Lung (tissue), 12 donors: ENCODE results near the gene SAA1. TPM values are rescaled to one million over a fixed set of nuclear protein-coding genes. Genes with fewer than 3 reads are reported as not detected.

Source experiments
- ATAC-seq: fragments of 200-7000 bp; cut with Tn5 transposase; one replicate; pipeline ENCODE4 v1.9.1; 2020; ENCODE audit warnings: moderate number of reproducible peaks; ENCODE audit not compliant: insufficient read depth, low FRiP score
- DNase-seq, 3 donors: peaks; one replicate each; pipeline ENCODE4 v3.0.0-alpha.2; 2013 to 2017
- H3K27ac ChIP-seq, 2 donors: one replicate each; pipeline ENCODE4 v1.5.1; 2013; ENCODE audit warnings: mild to moderate bottlenecking in 2 of 2, moderate library complexity in 2 of 2, control low read depth in 1 of 2, inconsistent platforms in 1 of 2, low read depth in 1 of 2, low read length in 1 of 2
- H3K27me3 ChIP-seq, 3 donors: one replicate each; pipeline ENCODE4 v1.5.1; 2013; ENCODE audit warnings: low read length in 2 of 3; ENCODE audit not compliant: control insufficient read depth in 3 of 3, insufficient read depth in 3 of 3
- H3K36me3 ChIP-seq, 4 donors: one replicate each; pipeline ENCODE4 v1.5.1; 2013; ENCODE audit warnings: low read length in 4 of 4, mild to moderate bottlenecking in 1 of 4, moderate library complexity in 1 of 4; ENCODE audit not compliant: control insufficient read depth in 4 of 4, insufficient read depth in 4 of 4
- H3K4me1 ChIP-seq, 5 donors: one replicate each; pipeline ENCODE4 v1.5.1; 2013; ENCODE audit warnings: low read length in 5 of 5, mild to moderate bottlenecking in 2 of 5, moderate library complexity in 1 of 5; ENCODE audit not compliant: control insufficient read depth in 5 of 5, insufficient read depth in 5 of 5
- H3K4me3 ChIP-seq: one replicate; pipeline ENCODE4 v1.5.1; 2013; ENCODE audit warnings: mild to moderate bottlenecking, control low read depth, moderate library complexity
- H3K9ac ChIP-seq, 2 donors: one replicate each; pipeline ENCODE4 v1.5.1; 2013; ENCODE audit warnings: low read length in 2 of 2, control low read depth in 1 of 2; ENCODE audit not compliant: insufficient read depth in 1 of 2
- H3K9me3 ChIP-seq, 4 donors: one replicate each; pipeline ENCODE4 v1.5.1; 2013; ENCODE audit warnings: low read length in 3 of 4, mild to moderate bottlenecking in 1 of 4, moderate library complexity in 1 of 4; ENCODE audit not compliant: control insufficient read depth in 4 of 4, insufficient read depth in 3 of 4
- WGBS, 2 donors: extraction: QIAGEN DNeasy Blood & Tissue Kit; methylation state at CpG; one replicate each; pipeline ENCODE4 v1.1.7; 2013; 5-methylcytosine and 5-hydroxymethylcytosine counted together
- polyA plus RNA-seq, 2 donors: library from polyadenylated mRNA; stranded (reverse); fragments of 200-250 nt; gene quantifications; one replicate each; pipeline ENCODE4 v1.2.1, GENCODE V29; 2013
- total RNA-seq, 2 donors: library from RNA; depleted of rRNA in 1 of 2; stranded (reverse); fragments of >200 nt in 1 of 2; gene quantifications; one replicate each; pipeline ENCODE4 v1.2.1, GENCODE V29; 2014 to 2021
- TF ChIP-seq, protein P1 (sequence below): IDR thresholded peaks from 2 replicates; pipeline ENCODE4 v1.5.1; 2012; ENCODE audit warnings: mild to moderate bottlenecking; ENCODE audit errors: control extremely low read depth, extremely low read depth
- donor health status: control.
- donor health status: control.
- donor health status: Bipolar disorder and iron deficiency.
- donor health status: healthy.
- donor health status: DM: yes; HTN: yes; CAD: no.

Gene SAA1
- total and polyA plus RNA-seq, 4 donors = 44.4 to 2,589 (median 204) TPM

DNA sequence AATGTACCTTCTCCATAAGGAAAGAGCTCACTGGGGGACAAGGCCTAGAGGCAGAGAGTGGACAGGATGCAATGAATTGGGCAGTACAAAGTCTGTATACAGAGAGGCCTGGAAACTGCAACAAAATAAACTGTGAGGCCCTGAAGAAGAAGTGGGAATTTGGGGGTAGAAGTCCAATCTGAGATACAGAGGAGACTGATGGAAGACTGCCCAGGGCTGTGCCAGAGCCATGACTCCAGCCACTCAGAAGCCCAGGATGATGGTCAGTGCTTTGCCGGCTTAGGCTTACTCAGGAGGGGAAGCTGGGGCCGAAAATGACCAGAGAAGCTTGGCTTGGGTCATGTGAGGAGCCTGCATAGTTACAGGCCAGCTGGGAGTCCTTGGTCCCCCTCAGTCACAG lies 35.2 kb upstream of the SAA1 start:
- DNase-seq (no peak), ATAC-seq (no peak)
- Histone ChIP-seq H3K27me3 (no peaks in the 10 kb centered on the region), H3K36me3 (no peaks in the 10 kb centered on the region), H3K9ac (no peak overlapping the region), H3K4me3 (no peak overlapping the region), H3K9me3 (peaks cover 0 to 1% (median 0%) of the 10 kb centered on the region in 4 donors), H3K4me1 (no peaks in the 10 kb centered on the region), H3K27ac (no peak overlapping the region)
- WGBS, 2 donors = 88 to 91% methylated on average over 2 of the region's 2 CpGs
- TF ChIP-seq, protein P1, sequence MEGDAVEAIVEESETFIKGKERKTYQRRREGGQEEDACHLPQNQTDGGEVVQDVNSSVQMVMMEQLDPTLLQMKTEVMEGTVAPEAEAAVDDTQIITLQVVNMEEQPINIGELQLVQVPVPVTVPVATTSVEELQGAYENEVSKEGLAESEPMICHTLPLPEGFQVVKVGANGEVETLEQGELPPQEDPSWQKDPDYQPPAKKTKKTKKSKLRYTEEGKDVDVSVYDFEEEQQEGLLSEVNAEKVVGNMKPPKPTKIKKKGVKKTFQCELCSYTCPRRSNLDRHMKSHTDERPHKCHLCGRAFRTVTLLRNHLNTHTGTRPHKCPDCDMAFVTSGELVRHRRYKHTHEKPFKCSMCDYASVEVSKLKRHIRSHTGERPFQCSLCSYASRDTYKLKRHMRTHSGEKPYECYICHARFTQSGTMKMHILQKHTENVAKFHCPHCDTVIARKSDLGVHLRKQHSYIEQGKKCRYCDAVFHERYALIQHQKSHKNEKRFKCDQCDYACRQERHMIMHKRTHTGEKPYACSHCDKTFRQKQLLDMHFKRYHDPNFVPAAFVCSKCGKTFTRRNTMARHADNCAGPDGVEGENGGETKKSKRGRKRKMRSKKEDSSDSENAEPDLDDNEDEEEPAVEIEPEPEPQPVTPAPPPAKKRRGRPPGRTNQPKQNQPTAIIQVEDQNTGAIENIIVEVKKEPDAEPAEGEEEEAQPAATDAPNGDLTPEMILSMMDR = no peak

DNA sequence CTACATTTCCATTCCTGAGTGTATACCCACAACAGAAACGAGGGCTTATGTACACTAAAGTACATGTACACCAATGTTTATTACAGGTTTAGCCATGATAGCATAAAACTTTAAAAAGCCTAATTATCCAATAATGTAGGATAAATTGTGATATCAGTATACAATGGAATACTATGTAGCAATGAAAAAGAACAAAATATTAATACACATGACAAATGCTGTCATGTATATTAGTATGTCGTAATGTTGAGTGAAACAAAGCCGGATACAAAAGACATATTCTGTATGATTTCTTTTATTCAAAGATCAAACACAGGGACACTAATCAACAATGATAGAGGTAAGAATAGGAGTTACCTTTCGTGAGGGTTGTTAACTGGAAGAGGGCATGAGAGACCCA lies 32.2 kb upstream of the SAA1 start:
- TF ChIP-seq, protein P1 = no peak
- Histone ChIP-seq H3K9ac (no peak overlapping the region), H3K27me3 (no peaks in the 10 kb centered on the region), H3K4me1 (no peaks in the 10 kb centered on the region), H3K36me3 (no peaks in the 10 kb centered on the region), H3K4me3 (no peak overlapping the region), H3K9me3 (peaks cover 0 to 1% (median 0%) of the 10 kb centered on the region in 4 donors), H3K27ac (no peak overlapping the region)
- WGBS, 2 donors = 91 to 94% methylated on average over 4 of the region's 4 CpGs
- DNase-seq (no peak), ATAC-seq (no peak)

GRCh38 chr11:18235394-18236334 lies 30.4 kb upstream of the SAA1 start:
- Histone ChIP-seq H3K4me1 (no peaks in the 10 kb centered on the region), H3K4me3 (no peak overlapping the region), H3K27ac (no peak overlapping the region), H3K36me3 (no peaks in the 10 kb centered on the region), H3K9ac (no peak overlapping the region), H3K9me3 (no peaks in the 10 kb centered on the region), H3K27me3 (peaks cover 0 to 3% (median 0%) of the 10 kb centered on the region in 3 donors)
- TF ChIP-seq, protein P1 = no peak
- no peak for DNase-seq
- 60 to 64% methylated on average over 8 of the region's 8 CpGs for WGBS, 2 donors
- no peak for ATAC-seq
